HEK293T (cell line): Measurements from ENCODE around the gene GCKR.

Experiments used
- BHLHE40 ChIP-seq: fragments of 450-650 bp; IDR thresholded peaks from 2 replicates; pipeline ENCODE4 v1.6.1; 2016; ENCODE audit warnings: mild to moderate bottlenecking, moderate library complexity, borderline replicate concordance
- CTBP1 ChIP-seq: fragments of 450-650 bp; IDR thresholded peaks from 2 replicates; pipeline ENCODE4 v1.6.1; 2016; ENCODE audit warnings: borderline replicate concordance
- ELF4 ChIP-seq: fragments of 450-650 bp; IDR thresholded peaks from 2 replicates; pipeline ENCODE4 v1.6.1; 2017; ENCODE audit warnings: antibody characterized with exemption
- FOXA1 ChIP-seq: fragments of 450-650 bp; IDR thresholded peaks from 2 replicates; pipeline ENCODE4 v1.6.1; 2016; ENCODE audit warnings: mild to moderate bottlenecking
- FOXM1 ChIP-seq: fragments of 450-650 bp; IDR thresholded peaks from 2 replicates; pipeline ENCODE4 v1.6.1; 2017; ENCODE audit warnings: mild to moderate bottlenecking, borderline replicate concordance
- HDGF ChIP-seq: fragments of 450-650 bp; IDR thresholded peaks from 2 replicates; pipeline ENCODE4 v1.6.1; 2017; ENCODE audit warnings: antibody characterized with exemption, borderline replicate concordance
- LEF1 ChIP-seq: fragments of 450-650 bp; IDR thresholded peaks from 2 replicates; pipeline ENCODE4 v1.6.1; 2017; ENCODE audit warnings: mild to moderate bottlenecking, borderline replicate concordance
- PKNOX1 ChIP-seq: fragments of 450-650 bp; IDR thresholded peaks from 2 replicates; pipeline ENCODE4 v1.6.1; 2016
- SP1 ChIP-seq: fragments of 450-650 bp; IDR thresholded peaks from 2 replicates; pipeline ENCODE4 v1.6.1; 2017
- SUZ12 ChIP-seq: fragments of 450-650 bp; IDR thresholded peaks from 2 replicates; pipeline ENCODE4 v1.6.1; 2016; ENCODE audit warnings: mild to moderate bottlenecking
- TARDBP ChIP-seq: fragments of 450-650 bp; IDR thresholded peaks from 2 replicates; pipeline ENCODE4 v1.6.1; 2016
- ZNF384 ChIP-seq: fragments of 450-650 bp; IDR thresholded peaks from 2 replicates; pipeline ENCODE4 v1.6.1; 2016

GRCh38 chr2:27448381-27448780, 48.3 kb upstream of the GCKR start:
- TF ChIP-seq ELF4 = no peak
- no peak for TF ChIP-seq FOXM1
- TF ChIP-seq LEF1 = no peak
- no peak for TF ChIP-seq ZNF384
- no peak for TF ChIP-seq SP1
- no peak for TF ChIP-seq PKNOX1
- no peak for TF ChIP-seq BHLHE40
- no peak for TF ChIP-seq SUZ12
- TF ChIP-seq FOXA1 = no peak
- no peak for TF ChIP-seq TARDBP
- TF ChIP-seq HDGF = no peak
- no peak for TF ChIP-seq CTBP1
